ENCODE measurements around the gene PIM3. TPM values are rescaled to one million over a fixed set of nuclear protein-coding genes. Genes with fewer than 3 reads are reported as not detected.
A peak's percentile ranks its signal among the peaks of the same experiment; 100 is the strongest.

PIM3 gene
- total and polyA plus RNA-seq, 2 of the 8 experiments (the other 6 are each of a cell fraction or from before 2014, with no cell fraction given), result 22.6 to 30.0 TPM

DNA sequence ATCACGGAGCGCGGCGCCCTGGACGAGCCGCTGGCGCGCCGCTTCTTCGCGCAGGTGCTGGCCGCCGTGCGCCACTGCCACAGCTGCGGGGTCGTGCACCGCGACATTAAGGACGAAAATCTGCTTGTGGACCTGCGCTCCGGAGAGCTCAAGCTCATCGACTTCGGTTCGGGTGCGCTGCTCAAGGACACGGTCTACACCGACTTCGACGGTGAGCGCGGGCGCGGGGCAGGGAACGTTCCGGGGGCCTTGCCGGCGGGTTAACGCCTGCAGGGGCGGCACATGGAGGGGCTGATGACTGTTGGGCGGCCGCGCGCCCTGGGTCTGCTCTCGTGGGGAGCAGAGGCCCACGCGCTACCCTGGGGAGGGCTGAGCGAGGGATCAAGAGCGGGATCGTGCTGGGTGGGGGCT is 1.0 kb downstream of the PIM3 start:
- no peak overlapping the region for H2BK20ac ChIP-seq (ENCODE audit: low read length)
- peaks cover 0 to 22% (median 12%) of the 10 kb centered on the region in 4 experiments; a peak in 5 of 7 replicates for H3K4me1 ChIP-seq (replicated peaks in 1 of 4; ENCODE audit: control insufficient read depth in 3 of 4, insufficient read depth in 4 of 4, low read length in 3 of 4)
- H2BK120ac ChIP-seq (replicated peaks; ENCODE audit: low read depth, low read length), result no peak overlapping the region
- peaks cover 16 to 20% of the 10 kb centered on the region in 2 experiments for H4K20me1 ChIP-seq (replicated peaks in 1 of 2; ENCODE audit: control insufficient read depth in 1 of 2, insufficient read depth in 2 of 2, low read length in 2 of 2)
- H3K36me3 ChIP-seq (ENCODE audit: control insufficient read depth in 2 of 4, insufficient read depth in 4 of 4, low read length in 3 of 4), result peaks cover 8 to 18% (median 12%) of the 10 kb centered on the region in 4 experiments; a peak in 6 of 8 replicates
- DNase-seq (ENCODE audit: low read depth in 1 of 2, low spot score in 2 of 2) (no peak), FAIRE-seq (no peak)
- H2BK15ac ChIP-seq (ENCODE audit: low read length), result no peak overlapping the region
- peak overlapping the region; percentile 91 for H3K4ac ChIP-seq (replicated peaks; ENCODE audit: insufficient read length, low read depth, low read length)
- peak overlapping the region; percentile 55 for H3K18ac ChIP-seq (ENCODE audit: extremely low read depth, low read length)
- ChIA-PET POLR2A (ENCODE audit: partially characterized antibody) (interaction anchor here (0.6 to 2.6 kb wide), 6 partner anchors 9 to 44 kb away, joined by 3 to 10 read pairs (median 4); partner anchors contain the start of gene ALG12), CTCF (ENCODE audit: partially characterized antibody) (interaction anchor here (0.8 kb wide), 1 partner anchor 21 kb away, joined by 3 read pairs; no protein-coding TSS in a partner anchor)
- H2BK5ac ChIP-seq (ENCODE audit: low read depth, low read length), result peak overlapping the region; percentile 20; the same call in 1 of the 2 replicates
- no peaks in the 10 kb centered on the region for H3K9me3 ChIP-seq (ENCODE audit: insufficient read depth in 2 of 2, low read depth in 1 of 2, low read length in 1 of 2)
- peak overlapping the region; percentile 51 to 96 for H3K4me2 ChIP-seq (ENCODE audit: insufficient read depth in 1 of 2, low read depth in 2 of 2, low read length in 2 of 2)
- H2AFZ ChIP-seq (ENCODE audit: low read length), result no peak overlapping the region
- 0 out of 2 replicates have a peak, but pooled peaks cover 2% of the 10 kb centered on the region for H3K79me1 ChIP-seq (ENCODE audit: low read depth, low read length)
- no peak overlapping the region for H3K14ac ChIP-seq (ENCODE audit: insufficient read length)
- no peak overlapping the region for H2BK12ac ChIP-seq (ENCODE audit: low read depth, low read length)
- peaks cover 0 to 12% (median 6%) of the 10 kb centered on the region in 4 experiments; a peak in 6 of 7 replicates for H3K27me3 ChIP-seq (replicated peaks in 1 of 4; ENCODE audit: control insufficient read depth in 3 of 4, extremely low read depth in 1 of 4, insufficient read depth in 3 of 4, low read length in 3 of 4)
- H4K91ac ChIP-seq (replicated peaks; ENCODE audit: insufficient read length, low read length), result peak overlapping the region; percentile 95
- peak overlapping the region; percentile 69 for H3K56ac ChIP-seq (replicated peaks; ENCODE audit: insufficient read length, low read depth, low read length)
- peak overlapping the region; percentile 50; the same call in 1 of the 2 replicates for H3K27ac ChIP-seq (ENCODE audit: low read depth, low read length)
- H3K23me2 ChIP-seq (ENCODE audit: low read depth, low read length), result peaks cover 13% of the 10 kb centered on the region; the same call in 1 of the 2 replicates
- no peak overlapping the region for H3K23ac ChIP-seq (ENCODE audit: insufficient read length)
- H4K5ac ChIP-seq (ENCODE audit: insufficient read length, low read depth, low read length), result peak overlapping the region; percentile 66
- WGBS, 2 experiments (ENCODE audit: extremely low coverage in 1 of 2, insufficient coverage in 1 of 2, insufficient read length in 1 of 2, insufficient replicate concordance in 2 of 2, low coverage in 1 of 2, low lambda C conversion rate in 2 of 2, missing lambda C conversion rate in 1 of 2), result 2% methylated on average over 45 of the region's 49 CpGs; no CpG with 5 or more reads in 1 of the 2 experiments
- H4K8ac ChIP-seq (ENCODE audit: extremely low read depth, insufficient read depth, low read length), result peak overlapping the region; percentile 91
- H3K79me2 ChIP-seq (ENCODE audit: control insufficient read depth in 1 of 2, insufficient read depth in 2 of 2, low read length in 2 of 2), result peaks cover 0 to 19% of the 10 kb centered on the region in 2 experiments; a peak in 1 of 4 replicates
- H2AK5ac ChIP-seq (ENCODE audit: low read depth, low read length), result no peak overlapping the region
- peak overlapping the region; percentile 49 to 79 (median 74) for H3K4me3 ChIP-seq (ENCODE audit: extremely low read depth in 1 of 4, insufficient read depth in 2 of 4, low read depth in 3 of 4, low read length in 4 of 4)
- peak overlapping the region; percentile 48 to 76 (median 69); a peak in 6 of 7 replicates for H3K9ac ChIP-seq (replicated peaks in 1 of 4; ENCODE audit: extremely low read depth in 1 of 4, low read depth in 3 of 4, low read length in 3 of 4)
- TF ChIP-seq NANOG (IDR thresholded peaks at IDR 0.05; ENCODE audit: insufficient read depth, low read depth, low read length, poor library complexity, severe bottlenecking) (no peak), POU5F1 (IDR thresholded peaks at IDR 0.05; ENCODE audit: low read depth, low read length) (no peak), RXRA (IDR thresholded peaks at IDR 0.05; ENCODE audit: insufficient read depth, low read depth, low read length) (no peak), SIRT6 (IDR thresholded peaks at IDR 0.05; ENCODE audit: low read length) (no peak), SAP30 (IDR thresholded peaks at IDR 0.05; ENCODE audit: insufficient read depth, insufficient replicate concordance, low read length) (no peak), ASH2L (IDR thresholded peaks at IDR 0.05; ENCODE audit: low read length) (no peak), CBX8 (IDR thresholded peaks at IDR 0.05; ENCODE audit: borderline replicate concordance, low read depth, low read length) (no peak), FOSL1 (IDR thresholded peaks at IDR 0.05; ENCODE audit: insufficient read depth, low read depth, low read length) (no peak), YY1 (IDR thresholded peaks at IDR 0.05; ENCODE audit: low read depth, low read length) (no peak), RBBP5 (IDR thresholded peaks at IDR 0.05; ENCODE audit: borderline replicate concordance, low read depth, low read length) (no peak), BRCA1 (IDR thresholded peaks at IDR 0.05; ENCODE audit: low read depth, low read length) (no peak)
- TF ChIP-seq, protein P1, sequence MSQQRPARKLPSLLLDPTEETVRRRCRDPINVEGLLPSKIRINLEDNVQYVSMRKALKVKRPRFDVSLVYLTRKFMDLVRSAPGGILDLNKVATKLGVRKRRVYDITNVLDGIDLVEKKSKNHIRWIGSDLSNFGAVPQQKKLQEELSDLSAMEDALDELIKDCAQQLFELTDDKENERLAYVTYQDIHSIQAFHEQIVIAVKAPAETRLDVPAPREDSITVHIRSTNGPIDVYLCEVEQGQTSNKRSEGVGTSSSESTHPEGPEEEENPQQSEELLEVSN (IDR thresholded peaks at IDR 0.05), result peak; percentile 65

Measured in H1 (cell line).